Measurements from ENCODE around the gene CREM. TPM values are rescaled to one million over a fixed set of nuclear protein-coding genes. Genes with fewer than 3 reads are reported as not detected.

Gene CREM
- total RNA-seq, 1 donor from 2014 or later = 42.8 TPM

DNA sequence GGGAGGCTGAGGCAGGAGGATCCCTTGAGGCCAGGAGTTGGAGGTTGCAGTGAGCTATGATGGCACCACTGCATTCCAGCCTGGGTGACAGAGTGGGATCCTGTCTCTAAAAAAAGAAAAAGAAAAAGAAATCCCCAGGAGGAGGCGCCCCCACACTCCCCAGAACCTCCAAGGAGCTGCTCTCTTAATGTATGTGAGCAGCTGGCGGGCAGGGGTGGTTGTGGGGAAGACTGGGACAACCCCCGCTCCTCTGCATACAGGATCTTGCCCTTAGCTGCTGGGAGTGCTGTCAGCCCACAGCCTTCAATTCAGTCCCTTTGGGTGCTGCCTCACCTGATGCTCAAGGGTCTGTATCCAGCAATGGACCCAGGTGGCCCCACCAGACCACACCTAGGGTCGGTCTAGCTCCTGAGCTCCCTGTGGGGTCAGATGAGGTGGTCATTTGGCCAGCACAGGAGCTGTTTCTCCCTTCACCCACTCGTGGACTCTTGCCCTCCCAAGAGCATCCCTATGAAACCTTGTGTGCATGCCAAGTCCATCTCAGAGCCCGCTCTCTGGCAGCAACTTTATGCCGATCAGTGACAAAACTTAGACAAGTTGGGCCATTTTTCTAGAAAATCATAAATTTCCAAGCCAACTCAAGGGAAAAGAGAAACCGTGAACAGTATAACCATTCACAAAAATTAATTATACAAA, 97.5 kb downstream of the CREM start:
- Mint-ChIP-seq H3K27ac (ENCODE audit: unreplicated experiment) (no peak overlapping the region), H3K4me3 (ENCODE audit: unreplicated experiment) (no peak overlapping the region)
- TF ChIP-seq, protein P1, sequence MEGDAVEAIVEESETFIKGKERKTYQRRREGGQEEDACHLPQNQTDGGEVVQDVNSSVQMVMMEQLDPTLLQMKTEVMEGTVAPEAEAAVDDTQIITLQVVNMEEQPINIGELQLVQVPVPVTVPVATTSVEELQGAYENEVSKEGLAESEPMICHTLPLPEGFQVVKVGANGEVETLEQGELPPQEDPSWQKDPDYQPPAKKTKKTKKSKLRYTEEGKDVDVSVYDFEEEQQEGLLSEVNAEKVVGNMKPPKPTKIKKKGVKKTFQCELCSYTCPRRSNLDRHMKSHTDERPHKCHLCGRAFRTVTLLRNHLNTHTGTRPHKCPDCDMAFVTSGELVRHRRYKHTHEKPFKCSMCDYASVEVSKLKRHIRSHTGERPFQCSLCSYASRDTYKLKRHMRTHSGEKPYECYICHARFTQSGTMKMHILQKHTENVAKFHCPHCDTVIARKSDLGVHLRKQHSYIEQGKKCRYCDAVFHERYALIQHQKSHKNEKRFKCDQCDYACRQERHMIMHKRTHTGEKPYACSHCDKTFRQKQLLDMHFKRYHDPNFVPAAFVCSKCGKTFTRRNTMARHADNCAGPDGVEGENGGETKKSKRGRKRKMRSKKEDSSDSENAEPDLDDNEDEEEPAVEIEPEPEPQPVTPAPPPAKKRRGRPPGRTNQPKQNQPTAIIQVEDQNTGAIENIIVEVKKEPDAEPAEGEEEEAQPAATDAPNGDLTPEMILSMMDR (IDR thresholded peaks at IDR 0.05; ENCODE audit: unreplicated experiment) = no peak

DNA sequence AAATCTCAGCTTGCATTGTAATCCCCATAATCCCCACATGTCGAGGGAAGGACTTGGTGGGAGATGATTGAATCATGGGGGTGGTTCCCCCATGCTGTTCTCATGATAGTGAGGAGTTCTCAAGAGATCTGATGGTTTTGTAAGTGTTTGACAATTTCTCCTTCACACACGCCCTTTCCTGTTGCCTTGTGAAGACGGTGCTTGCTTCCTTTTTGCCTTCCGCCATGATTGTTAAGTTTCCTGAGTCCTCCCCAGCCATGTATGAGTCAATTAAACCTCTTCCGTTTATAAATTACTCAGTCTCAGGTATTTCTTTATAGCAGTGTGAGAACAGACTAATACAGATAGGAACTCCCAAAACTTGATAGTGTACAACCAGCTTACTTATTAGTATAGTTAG, 98.6 kb downstream of the CREM start:
- no peak for DNase-seq (ENCODE audit: low spot score)
- Mint-ChIP-seq H3K36me3 (ENCODE audit: low read depth, unreplicated experiment) (no peaks in the 10 kb centered on the region), H3K4me1 (ENCODE audit: unreplicated experiment) (peaks cover 15% of the 10 kb centered on the region), H3K4me3 (ENCODE audit: unreplicated experiment) (no peak overlapping the region), H3K9me3 (ENCODE audit: unreplicated experiment) (no peaks in the 10 kb centered on the region), H3K27ac (ENCODE audit: unreplicated experiment) (peak overlapping the region; percentile 65), H3K27me3 (ENCODE audit: unreplicated experiment) (no peaks in the 10 kb centered on the region)
- TF ChIP-seq, protein P1 (IDR thresholded peaks at IDR 0.05; ENCODE audit: unreplicated experiment) = no peak

More for the DNA sequence above, 97.5 kb downstream of the CREM start:
- H3K4me1 Mint-ChIP-seq (ENCODE audit: unreplicated experiment) = peaks cover 12% of the 10 kb centered on the region
- no peaks in the 10 kb centered on the region for H3K27me3 Mint-ChIP-seq (ENCODE audit: unreplicated experiment)
- no peaks in the 10 kb centered on the region for H3K36me3 Mint-ChIP-seq (ENCODE audit: low read depth, unreplicated experiment)
- H3K9me3 Mint-ChIP-seq (ENCODE audit: unreplicated experiment) = no peaks in the 10 kb centered on the region
- no peak for DNase-seq (ENCODE audit: low spot score)

DNA sequence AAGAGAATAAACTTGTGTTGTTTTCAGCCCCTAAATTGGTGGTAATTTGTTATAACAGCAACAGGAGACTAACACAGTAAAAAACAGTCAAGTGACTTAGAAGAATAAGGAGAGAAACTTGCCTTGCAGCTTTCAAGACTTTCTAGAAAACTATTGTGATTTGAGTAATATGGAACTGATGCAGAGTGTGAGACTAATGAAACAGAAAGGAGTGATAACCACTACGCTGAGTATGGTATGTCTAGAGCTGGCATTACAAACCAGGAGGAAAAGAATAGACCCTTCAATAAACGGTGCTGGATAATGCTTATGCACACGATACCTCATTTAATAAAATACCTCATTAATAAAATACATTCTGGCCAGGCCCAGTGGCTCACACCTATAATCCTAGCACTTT, 99.9 kb downstream of the CREM start:
- Mint-ChIP-seq H3K27me3 (ENCODE audit: unreplicated experiment) (no peaks in the 10 kb centered on the region), H3K4me1 (ENCODE audit: unreplicated experiment) (peaks cover 16% of the 10 kb centered on the region), H3K9me3 (ENCODE audit: unreplicated experiment) (no peaks in the 10 kb centered on the region), H3K27ac (ENCODE audit: unreplicated experiment) (no peak overlapping the region), H3K36me3 (ENCODE audit: low read depth, unreplicated experiment) (no peaks in the 10 kb centered on the region), H3K4me3 (ENCODE audit: unreplicated experiment) (no peak overlapping the region)
- no peak for DNase-seq (ENCODE audit: low spot score)
- TF ChIP-seq, protein P1 (IDR thresholded peaks at IDR 0.05; ENCODE audit: unreplicated experiment) = no peak

DNA sequence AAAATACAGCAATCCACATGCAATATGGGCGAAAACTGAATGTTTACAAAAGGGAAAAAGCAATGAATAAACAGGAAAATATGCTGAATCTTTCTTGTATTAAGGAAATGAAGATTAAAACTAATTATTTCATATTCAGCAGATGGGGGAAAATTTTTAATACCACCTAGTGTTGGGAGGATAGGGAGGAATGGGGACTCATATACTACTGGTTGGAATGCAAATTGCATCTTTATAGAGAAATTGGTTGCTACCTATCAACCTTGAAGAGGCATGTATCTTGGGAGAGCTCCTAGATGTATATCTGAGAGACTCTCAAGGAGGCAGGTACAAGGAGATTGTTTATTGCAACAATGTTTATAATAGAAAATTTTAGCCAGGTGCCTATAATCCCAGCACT, 101.4 kb downstream of the CREM start:
- H3K27ac Mint-ChIP-seq (ENCODE audit: unreplicated experiment) = no peak overlapping the region
- H3K9me3 Mint-ChIP-seq (ENCODE audit: unreplicated experiment) = no peaks in the 10 kb centered on the region
- TF ChIP-seq, protein P1 (IDR thresholded peaks at IDR 0.05; ENCODE audit: unreplicated experiment) = peak; percentile 37
- no peaks in the 10 kb centered on the region for H3K27me3 Mint-ChIP-seq (ENCODE audit: unreplicated experiment)
- peaks cover 14% of the 10 kb centered on the region for H3K4me1 Mint-ChIP-seq (ENCODE audit: unreplicated experiment)
- H3K4me3 Mint-ChIP-seq (ENCODE audit: unreplicated experiment) = no peak overlapping the region
- DNase-seq (ENCODE audit: low spot score) = no peak
- H3K36me3 Mint-ChIP-seq (ENCODE audit: low read depth, unreplicated experiment) = no peaks in the 10 kb centered on the region

DNA sequence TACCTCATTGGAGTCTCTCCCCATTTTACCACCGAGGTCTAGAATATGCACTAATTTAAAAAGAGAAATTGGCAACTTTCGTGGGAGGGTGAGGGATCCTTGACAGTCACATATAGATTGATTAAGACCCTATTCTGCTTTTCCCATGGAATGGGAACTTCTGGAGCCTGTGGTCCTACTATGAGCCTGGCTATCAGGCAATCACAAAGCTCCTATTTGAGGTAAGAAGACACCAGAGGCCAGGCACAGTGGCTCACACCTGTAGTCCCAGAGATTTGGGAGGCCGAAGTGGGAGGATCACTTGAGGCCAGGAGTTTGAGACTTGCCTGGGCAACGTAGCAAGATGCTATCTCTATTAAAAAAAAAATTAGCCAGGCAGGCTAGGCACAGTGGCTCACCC, 105.0 kb downstream of the CREM start:
- Mint-ChIP-seq H3K27me3 (ENCODE audit: unreplicated experiment) (no peaks in the 10 kb centered on the region), H3K4me1 (ENCODE audit: unreplicated experiment) (peaks cover 11% of the 10 kb centered on the region), H3K9me3 (ENCODE audit: unreplicated experiment) (no peaks in the 10 kb centered on the region), H3K27ac (ENCODE audit: unreplicated experiment) (no peak overlapping the region), H3K4me3 (ENCODE audit: unreplicated experiment) (no peak overlapping the region), H3K36me3 (ENCODE audit: low read depth, unreplicated experiment) (no peaks in the 10 kb centered on the region)
- TF ChIP-seq, protein P1 (IDR thresholded peaks at IDR 0.05; ENCODE audit: unreplicated experiment) = no peak
- DNase-seq (ENCODE audit: low spot score) = no peak

Data from endothelial cell (in vitro differentiated cells).